Measurements from ENCODE around the gene CCNB1.

GRCh38 chr5:69209602-69210001 is 42.7 kb downstream of the CCNB1 start:
- no peak for TF ChIP-seq CTCF (IDR thresholded peaks at IDR 0.05)
- no peak for TF ChIP-seq POLR2A (IDR thresholded peaks at IDR 0.05)
- no peak for TF ChIP-seq POLR2AphosphoS5 (IDR thresholded peaks at IDR 0.05)

All from stomach (tissue), 4 donors.